ENCODE results near the gene THRAP3. TPM values are rescaled to one million over a fixed set of nuclear protein-coding genes. Genes with fewer than 3 reads are reported as not detected.

Gene THRAP3
- total and polyA plus RNA-seq, 8 donors, result 22.2 to 97.9 (median 33.6) TPM

DNA sequence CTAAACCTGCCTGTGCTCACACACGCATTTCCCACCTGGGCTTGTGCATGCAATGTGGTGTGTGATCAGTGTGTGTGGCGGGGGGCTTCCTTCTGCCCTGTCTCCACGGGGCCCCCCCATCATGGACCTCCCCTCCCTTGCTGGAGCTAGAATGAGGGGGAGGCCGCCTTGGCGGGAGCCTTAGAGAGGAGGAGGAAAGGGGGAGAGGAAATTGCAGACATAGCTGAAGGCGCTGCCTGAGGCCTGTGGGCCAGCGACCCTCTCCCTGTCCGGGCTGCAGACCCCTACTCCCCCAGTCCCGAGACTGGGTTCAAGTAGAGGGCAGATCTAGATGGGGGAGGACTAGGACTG, 100.1 kb downstream of the THRAP3 start:
- TF ChIP-seq POLR2A (IDR thresholded peaks at IDR 0.05) (no peak), EP300 (IDR thresholded peaks at IDR 0.05) (no peak), POLR2AphosphoS5 (IDR thresholded peaks at IDR 0.05) (no peak)
- TF ChIP-seq, protein P1, sequence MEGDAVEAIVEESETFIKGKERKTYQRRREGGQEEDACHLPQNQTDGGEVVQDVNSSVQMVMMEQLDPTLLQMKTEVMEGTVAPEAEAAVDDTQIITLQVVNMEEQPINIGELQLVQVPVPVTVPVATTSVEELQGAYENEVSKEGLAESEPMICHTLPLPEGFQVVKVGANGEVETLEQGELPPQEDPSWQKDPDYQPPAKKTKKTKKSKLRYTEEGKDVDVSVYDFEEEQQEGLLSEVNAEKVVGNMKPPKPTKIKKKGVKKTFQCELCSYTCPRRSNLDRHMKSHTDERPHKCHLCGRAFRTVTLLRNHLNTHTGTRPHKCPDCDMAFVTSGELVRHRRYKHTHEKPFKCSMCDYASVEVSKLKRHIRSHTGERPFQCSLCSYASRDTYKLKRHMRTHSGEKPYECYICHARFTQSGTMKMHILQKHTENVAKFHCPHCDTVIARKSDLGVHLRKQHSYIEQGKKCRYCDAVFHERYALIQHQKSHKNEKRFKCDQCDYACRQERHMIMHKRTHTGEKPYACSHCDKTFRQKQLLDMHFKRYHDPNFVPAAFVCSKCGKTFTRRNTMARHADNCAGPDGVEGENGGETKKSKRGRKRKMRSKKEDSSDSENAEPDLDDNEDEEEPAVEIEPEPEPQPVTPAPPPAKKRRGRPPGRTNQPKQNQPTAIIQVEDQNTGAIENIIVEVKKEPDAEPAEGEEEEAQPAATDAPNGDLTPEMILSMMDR (IDR thresholded peaks at IDR 0.05), result no peak
- intact Hi-C loops (cut with DNase I; ENCODE audit: low total_unique reads), result no loop called here
- Histone ChIP-seq H3K4me3 (peak overlapping the region; percentile 72 to 85 (median 73)), H3K27me3 (peaks cover 0 to 18% (median 7%) of the 10 kb centered on the region in 3 donors), H3K9me3 (no peaks in the 10 kb centered on the region), H3K27ac (peak overlapping the region in 4 of 5 donors; percentile 80 to 93 (median 90)), H3K4me1 (peaks cover 34 to 50% (median 45%) of the 10 kb centered on the region in 4 donors), H3K36me3 (no peaks in the 10 kb centered on the region)
- no peak for DNase-seq
- WGBS, 5 donors, result 17 to 52% (median 30%) methylated on average over 4 to 9 of the region's 9 CpGs

DNA sequence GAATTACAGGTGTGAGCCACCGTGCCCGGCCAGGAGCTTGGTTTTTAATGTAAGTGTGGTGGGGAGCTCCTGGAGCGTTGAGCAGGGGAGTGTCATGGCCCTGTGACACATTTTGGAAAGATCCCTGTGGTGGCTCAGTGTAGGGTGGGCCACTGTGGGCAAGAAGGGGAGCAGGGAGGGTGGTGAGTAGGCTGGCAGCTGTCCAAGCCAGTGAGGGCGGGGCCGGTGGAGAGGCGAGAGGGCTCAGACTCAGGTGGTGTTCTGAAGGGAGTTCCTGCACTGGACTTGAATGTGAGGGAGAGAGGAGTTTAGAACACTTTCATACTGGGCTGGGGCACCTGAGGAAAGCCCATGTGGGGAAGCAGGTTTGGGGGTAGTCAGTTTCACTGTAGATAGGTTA, 102.3 kb downstream of the THRAP3 start:
- DNase-seq, result peak in 1 of 2 donors; percentile 68
- Histone ChIP-seq H3K36me3 (no peaks in the 10 kb centered on the region), H3K27me3 (peaks cover 0 to 13% (median 7%) of the 10 kb centered on the region in 3 donors), H3K4me1 (peaks cover 23 to 37% (median 34%) of the 10 kb centered on the region in 4 donors), H3K27ac (no peak overlapping the region), H3K9me3 (no peaks in the 10 kb centered on the region), H3K4me3 (no peak overlapping the region)
- intact Hi-C loops (cut with DNase I; ENCODE audit: low total_unique reads), result no loop called here
- TF ChIP-seq POLR2A (IDR thresholded peaks at IDR 0.05) (no peak), EP300 (IDR thresholded peaks at IDR 0.05) (no peak), POLR2AphosphoS5 (IDR thresholded peaks at IDR 0.05) (no peak)
- TF ChIP-seq, protein P1 (IDR thresholded peaks at IDR 0.05), result no peak
- WGBS, 5 donors, result 42 to 58% (median 46%) methylated on average over 6 of the region's 6 CpGs

DNA sequence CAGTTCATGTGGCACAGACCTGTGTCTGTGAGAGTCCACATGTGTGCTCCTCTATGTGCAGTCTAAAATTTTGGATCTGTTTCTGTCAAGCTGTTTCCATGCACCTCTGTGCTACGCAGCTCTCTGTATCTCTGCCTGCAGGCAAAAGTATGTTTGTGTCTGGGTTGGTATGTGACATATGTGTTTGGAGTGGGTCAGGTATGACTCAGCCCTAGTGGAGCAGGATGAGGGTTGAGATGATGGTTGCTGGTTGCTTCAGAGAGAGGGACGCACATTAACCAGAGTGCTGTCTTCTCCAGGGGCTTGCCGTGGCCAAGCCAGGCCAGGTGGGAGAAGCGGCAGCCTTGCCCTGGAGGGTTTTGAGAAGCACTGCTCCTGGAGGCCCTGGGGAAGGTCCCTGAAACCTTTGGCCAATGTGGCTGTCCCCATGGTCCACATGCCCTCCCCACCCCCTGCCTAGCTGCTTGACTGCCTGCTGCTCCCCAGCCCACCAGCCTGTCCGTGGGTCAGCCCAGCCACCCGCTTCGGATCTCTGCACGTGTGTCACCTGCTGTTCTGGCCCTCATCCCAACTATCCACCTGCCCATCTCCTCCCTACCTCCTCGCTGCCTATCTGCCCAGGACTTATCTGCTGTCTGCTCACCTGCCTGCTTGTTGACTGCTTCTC, 103.3 kb downstream of the THRAP3 start:
- Histone ChIP-seq H3K27me3 (peaks cover 0 to 6% (median 5%) of the 10 kb centered on the region in 3 donors), H3K27ac (no peak overlapping the region), H3K4me3 (no peak overlapping the region), H3K4me1 (peaks cover 12 to 26% (median 24%) of the 10 kb centered on the region in 4 donors), H3K9me3 (no peaks in the 10 kb centered on the region), H3K36me3 (no peaks in the 10 kb centered on the region)
- TF ChIP-seq, protein P1 (IDR thresholded peaks at IDR 0.05), result no peak
- TF ChIP-seq POLR2AphosphoS5 (IDR thresholded peaks at IDR 0.05), result no peak
- no peak for TF ChIP-seq POLR2A (IDR thresholded peaks at IDR 0.05)
- no peak for TF ChIP-seq EP300 (IDR thresholded peaks at IDR 0.05)
- intact Hi-C loops (cut with DNase I; ENCODE audit: low total_unique reads), result no loop called here
- WGBS, 5 donors, result 77 to 86% (median 80%) methylated on average over 8 to 9 of the region's 9 CpGs
- no peak for DNase-seq

DNA sequence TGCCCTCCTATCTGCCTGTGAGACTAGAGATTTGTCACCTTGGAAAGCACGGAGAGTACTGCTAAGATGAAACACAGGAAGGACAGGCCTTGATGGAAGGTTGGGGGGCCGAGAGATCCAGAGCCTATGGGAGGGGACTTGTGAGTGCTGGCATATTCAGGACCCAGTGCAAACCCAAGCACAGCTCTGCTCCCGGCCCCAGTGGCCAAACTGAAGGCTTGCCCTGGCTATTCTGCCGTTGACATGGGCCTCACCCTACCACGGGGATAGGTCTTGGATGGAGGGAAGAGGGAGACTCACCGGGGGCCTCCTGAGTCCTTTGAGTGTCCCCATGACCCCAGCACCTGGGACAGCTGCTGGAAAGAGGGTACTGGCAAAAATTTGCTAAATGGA, 103.8 kb downstream of the THRAP3 start:
- no peaks in the 10 kb centered on the region for H3K36me3 ChIP-seq
- WGBS, 5 donors, result 76 to 87% (median 85%) methylated on average over 6 of the region's 6 CpGs
- no peak overlapping the region for H3K4me3 ChIP-seq
- H3K27ac ChIP-seq, result no peak overlapping the region
- peaks cover 8 to 22% (median 18%) of the 10 kb centered on the region in 4 donors for H3K4me1 ChIP-seq
- no peaks in the 10 kb centered on the region for H3K9me3 ChIP-seq
- no peak for DNase-seq
- peaks cover 0 to under 1% (median under 1%) of the 10 kb centered on the region in 3 donors for H3K27me3 ChIP-seq
- intact Hi-C loops (cut with DNase I; ENCODE audit: low total_unique reads), result no loop called here
- no peak for TF ChIP-seq POLR2A (IDR thresholded peaks at IDR 0.05)
- TF ChIP-seq POLR2AphosphoS5 (IDR thresholded peaks at IDR 0.05), result no peak
- TF ChIP-seq, protein P1 (IDR thresholded peaks at IDR 0.05), result no peak
